GM18526 (cell line): ENCODE data around the gene GRIP2.

Experiments used
- POLR2A ChIP-seq: IDR thresholded peaks from 3 replicates; pipeline ENCODE4 v1.6.1; 2011; ENCODE audit not compliant: insufficient read length; ENCODE audit errors: extremely low read depth

Gene GRIP2

DNA sequence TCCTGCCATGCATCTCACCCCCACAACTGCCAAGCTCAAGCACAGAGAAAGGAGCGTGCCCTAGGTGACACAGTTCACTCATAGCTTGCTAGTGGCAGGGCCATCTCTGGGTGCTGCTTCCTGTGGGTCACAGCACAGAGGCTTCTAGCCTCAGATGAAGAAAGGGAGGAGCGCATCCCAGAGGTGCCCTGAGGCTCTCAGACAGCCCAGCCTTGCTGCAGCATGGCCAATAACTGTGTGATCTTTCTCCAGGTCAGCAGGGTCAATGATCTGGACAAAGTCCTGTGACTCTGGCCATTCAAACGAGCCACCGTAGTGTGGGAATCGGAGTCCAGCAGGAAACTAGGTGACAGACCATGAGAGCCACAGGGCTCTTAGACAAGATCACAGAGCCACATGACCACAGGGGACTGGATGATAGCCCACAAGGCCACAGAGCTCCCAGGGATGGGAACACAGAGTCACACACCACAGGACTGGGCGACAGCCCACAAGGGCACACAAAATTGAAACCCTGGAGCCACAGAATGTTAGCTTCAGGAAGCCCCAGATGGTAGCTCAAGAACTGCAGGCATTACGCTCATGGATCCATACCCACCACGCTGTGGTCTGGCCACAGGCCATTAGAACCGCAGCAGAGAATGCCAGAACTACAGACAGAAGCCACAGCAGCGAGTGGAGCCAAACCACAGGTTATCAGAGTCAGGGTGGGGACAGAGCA lies 25.9 kb upstream of the GRIP2 start:
- TF ChIP-seq POLR2A: no peak

DNA sequence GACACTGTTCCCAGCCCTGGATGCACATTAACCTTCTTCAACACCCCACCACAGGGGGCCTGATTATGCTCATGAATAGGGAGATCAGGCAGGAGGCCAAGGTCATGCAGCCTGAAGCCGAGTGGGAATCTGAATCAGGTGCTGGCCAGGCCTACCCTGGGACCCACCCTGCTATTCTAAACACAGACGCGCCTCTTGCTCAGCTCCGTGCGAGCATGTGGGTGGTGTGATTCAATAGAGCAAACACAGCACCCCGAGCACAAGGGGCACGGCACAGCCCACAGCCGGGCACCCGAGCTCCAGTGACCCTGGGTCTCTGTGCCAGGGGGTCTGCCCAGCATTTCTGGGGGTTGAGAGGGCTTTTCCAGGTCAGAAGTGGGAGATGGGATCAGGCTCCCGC lies 24.6 kb upstream of the GRIP2 start:
- TF ChIP-seq POLR2A: no peak

DNA sequence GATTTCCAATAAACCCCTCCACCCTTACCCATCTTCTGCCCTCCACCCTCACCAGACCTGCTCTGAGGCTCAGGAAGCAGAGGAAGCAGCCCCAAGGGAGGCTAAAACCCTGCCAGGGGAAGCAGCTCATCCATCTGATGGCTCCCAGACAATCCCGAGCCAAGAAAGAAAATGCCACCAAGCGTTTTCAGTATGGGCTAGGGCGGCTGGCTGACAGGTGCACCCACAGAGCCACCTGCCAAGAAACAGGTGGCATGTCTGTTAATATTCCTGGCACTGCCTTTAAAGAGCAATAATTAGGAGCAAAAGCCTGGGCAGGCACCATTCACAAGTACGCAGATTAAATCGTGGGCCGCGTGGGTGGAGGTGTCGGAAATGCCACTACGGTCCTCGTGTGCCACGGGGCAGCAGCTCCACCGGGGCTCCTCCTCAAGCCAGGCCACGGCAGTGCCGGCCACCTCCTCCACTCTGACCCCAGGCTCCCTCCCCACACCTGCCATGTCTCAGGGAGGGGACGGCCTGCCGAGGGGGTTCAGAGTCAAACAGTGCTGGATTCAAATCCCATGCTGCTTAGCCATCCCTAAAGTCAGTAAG lies 23.9 kb upstream of the GRIP2 start:
- no peak for TF ChIP-seq POLR2A

DNA sequence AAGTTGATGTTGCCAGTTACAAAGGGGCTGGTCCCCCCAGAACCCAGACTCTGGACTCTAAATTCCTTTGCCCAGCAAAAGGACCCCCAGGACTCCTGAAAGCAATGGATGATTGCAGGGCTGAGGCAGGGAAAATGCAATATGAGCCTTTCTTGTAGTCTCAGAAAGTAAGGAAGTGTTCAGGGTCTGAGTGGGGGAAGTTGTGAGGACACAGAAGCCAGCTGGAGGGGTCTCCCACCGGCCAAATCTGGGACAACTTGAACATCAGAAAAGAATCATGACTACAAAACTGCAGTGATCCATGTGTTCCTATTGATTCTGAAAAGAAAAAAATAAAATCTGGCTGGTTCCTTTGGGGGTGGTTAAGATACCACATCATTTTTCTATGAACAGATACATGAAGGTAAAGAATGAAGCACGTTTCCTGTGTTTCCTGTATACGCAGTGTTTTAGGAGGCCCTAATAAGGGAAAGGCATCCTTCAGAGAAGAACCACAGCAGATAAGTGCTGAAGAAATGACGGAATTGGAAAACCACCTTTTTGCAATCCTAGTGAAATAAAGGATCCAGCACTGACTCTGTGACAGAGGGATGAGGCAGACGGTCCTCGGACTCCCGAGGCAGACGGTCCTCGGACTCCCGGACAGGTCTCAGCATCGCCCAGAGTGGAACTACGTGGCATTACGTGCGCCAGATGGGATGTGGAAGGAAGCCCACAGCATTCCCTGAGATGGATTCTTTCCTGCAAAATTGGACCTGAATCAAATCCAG lies 22.2 kb upstream of the GRIP2 start:
- no peak for TF ChIP-seq POLR2A

DNA sequence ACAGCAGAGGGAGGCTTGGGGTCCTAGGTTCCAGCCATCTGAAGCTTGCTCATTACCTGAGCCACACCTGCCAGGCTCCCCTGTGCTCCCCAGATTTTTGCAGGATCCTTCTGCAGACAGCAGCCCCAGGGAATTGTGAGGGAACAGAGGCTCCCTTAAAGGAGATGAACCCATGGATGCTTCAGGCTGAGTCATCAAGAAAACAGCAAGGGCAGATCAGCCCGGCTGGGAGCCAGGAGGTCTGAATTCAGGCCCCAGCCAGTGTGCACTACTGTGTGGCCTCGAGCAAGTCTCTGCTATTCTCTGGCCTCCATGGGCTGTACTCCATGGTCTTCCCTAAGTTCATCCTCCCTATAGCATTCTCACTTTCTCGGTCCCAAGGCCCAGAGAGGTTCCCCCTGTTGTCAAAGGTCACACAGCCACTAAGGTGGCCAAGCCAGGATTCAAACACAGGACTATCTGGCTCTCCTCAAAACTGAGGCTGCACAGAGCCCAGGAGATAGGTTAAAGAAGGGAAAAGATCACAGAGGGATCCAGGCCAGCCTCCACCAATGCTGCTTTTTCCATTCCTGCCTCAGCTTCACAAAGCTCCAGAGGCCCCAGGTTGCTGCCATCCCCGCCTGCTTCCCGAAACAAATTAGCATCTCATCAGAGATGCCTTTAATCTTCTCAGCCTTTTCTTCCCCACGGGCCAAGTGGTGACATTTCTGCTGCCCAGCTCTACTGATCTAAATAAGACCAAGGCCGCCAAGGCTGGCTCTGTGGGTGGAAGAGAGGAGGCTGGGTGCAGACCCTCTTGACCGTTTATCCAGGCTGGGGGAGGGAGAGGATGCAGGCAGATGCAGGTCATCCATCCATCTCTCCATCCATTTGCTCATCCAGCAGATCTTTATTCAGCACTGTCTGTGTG lies 21.2 kb upstream of the GRIP2 start:
- no peak for TF ChIP-seq POLR2A

DNA sequence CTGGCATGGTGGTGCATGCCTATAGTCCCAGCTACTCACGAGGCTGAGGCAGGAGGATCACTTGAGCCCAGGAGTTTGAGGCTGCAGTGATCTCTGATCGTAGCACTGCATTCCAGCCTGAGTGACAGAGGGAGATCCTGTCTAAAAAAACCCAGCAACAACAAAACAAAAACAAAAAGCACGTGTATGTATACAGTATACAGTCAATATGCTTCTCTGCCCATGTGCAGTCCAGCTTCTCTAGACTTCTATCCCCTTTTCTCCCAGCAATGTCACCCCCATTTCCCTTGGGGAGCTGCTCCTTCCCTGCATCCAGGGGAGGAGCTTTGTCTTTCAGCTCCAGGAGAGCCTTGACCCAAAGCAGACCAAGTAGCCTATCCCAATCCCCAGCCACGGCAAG lies 20.0 kb upstream of the GRIP2 start:
- TF ChIP-seq POLR2A: no peak

DNA sequence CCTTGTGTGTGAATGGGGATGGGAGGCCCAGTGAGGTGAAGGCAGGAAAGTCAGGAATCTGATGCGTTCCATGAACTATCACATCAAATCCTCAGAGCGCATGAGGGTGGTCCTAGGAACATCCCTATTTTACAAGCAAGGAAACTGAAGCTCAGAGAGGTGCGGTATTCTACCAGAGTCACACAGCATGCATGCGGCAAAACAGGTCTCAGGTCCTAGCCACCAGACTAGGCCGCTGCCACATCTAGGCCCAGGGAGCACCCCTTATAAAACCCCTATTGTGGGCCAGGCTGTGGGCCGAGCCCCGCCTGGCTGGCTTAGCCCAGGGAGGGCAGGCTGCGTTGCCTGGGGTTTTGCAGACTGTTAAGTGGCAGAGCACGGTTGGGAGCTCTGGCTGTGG lies 17.9 kb upstream of the GRIP2 start:
- TF ChIP-seq POLR2A: no peak

DNA sequence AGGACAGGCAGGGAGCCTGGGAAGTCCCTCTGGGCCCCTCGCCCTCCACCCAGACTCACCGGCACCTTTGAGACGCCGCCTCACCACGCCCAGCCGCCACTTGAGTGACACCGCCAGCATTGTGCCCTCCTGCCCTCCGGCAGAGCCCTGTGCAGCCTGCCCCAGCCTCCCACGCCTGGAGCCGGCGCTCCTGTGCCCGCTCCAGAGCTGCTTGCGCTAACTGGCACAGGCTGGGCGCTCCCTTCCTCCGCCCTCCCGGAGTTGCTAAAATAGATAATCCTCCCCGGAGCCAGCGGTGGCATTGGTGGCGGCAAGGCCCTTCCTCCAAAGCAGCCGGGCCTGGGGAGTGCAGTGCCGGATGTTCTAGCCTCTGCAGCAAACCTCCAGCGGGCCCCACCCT lies 15.7 kb upstream of the GRIP2 start:
- TF ChIP-seq POLR2A: no peak

DNA sequence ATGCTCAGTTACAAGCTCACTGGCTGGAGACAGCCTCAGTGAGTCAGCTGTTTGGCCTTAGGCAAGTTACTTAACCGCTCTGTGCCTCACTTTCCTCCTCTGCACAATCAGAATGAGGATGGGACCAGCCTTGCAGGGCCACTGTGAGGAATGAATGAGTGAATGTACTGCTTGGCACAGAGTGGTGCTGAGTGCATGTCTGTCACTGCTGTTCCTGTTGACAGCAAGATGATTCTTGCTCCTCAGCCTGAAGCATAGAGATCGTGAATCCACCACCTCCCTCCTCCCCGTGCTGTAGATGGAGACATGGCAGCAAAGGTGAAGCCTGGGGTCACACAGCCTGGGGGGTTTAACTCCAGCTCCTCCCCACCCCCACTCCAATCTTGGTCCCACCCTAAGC lies 14.6 kb upstream of the GRIP2 start:
- TF ChIP-seq POLR2A: no peak

DNA sequence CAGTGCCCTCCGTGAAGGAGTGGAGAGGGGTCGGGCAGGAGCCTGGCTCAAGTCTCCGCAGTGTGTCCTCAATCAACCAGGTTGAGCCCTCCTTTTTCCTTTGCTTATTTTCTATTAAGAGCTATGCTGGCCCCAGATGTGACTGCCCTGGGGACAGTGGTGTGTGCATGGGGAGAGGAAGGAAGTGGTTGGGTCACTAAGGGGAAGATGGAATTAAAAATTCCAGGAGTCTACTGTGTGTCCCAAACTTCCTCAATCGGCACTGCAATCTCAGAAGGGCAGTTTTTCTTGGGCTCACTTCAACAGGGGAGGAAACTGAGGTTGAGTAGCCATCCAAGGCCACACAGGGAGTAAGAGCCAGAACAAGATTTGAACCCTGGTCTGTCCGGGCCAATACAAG lies 13.7 kb upstream of the GRIP2 start:
- no peak for TF ChIP-seq POLR2A

DNA sequence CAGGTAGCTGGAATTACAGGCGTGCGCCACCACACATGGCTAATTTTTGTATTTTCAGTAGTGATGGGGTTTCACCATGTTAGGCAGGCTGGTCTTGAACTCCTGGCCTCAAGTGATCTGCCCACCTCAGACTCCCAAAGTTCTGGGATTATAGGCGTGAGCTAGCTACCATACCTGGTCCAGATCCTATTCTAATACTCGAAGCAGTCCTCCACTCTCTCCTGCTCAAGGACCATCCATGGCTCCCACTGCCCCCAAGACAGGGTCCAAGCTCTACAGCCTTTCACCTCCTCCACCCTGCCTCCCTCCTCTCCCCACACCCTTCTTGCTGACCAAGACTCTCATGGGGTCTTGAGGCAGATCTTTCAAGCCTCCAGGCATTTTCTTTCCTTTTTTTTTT lies 12.6 kb upstream of the GRIP2 start:
- no peak for TF ChIP-seq POLR2A

DNA sequence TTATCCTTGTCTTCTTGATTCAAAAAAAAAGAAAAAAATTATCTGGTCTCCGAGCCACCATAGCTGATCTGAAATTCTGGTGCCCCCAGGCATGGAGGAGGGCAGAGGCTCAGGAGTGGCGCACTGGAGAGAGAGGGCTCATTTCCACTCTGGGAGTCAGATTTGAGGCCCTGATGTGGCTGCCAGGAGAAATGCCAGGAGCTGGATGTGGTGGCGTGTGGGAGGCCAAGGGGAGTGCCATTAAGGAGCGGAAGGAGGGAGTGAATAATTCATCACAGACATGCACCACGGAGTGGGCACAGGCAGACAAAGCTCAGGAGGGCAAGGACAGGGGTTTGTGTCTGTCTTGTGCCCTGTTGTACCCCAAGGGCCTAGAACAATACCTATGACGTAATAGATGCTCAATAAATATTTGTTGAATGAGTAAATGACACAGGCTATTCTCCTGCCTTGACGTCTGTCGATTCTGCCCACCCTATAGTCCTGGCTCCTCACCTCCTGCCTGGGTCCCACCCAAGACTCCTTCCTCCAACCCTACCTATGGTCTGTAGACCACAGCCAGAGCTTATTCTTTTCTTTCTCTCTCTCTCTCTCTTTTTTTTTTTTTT lies 12.0 kb upstream of the GRIP2 start:
- no peak for TF ChIP-seq POLR2A

DNA sequence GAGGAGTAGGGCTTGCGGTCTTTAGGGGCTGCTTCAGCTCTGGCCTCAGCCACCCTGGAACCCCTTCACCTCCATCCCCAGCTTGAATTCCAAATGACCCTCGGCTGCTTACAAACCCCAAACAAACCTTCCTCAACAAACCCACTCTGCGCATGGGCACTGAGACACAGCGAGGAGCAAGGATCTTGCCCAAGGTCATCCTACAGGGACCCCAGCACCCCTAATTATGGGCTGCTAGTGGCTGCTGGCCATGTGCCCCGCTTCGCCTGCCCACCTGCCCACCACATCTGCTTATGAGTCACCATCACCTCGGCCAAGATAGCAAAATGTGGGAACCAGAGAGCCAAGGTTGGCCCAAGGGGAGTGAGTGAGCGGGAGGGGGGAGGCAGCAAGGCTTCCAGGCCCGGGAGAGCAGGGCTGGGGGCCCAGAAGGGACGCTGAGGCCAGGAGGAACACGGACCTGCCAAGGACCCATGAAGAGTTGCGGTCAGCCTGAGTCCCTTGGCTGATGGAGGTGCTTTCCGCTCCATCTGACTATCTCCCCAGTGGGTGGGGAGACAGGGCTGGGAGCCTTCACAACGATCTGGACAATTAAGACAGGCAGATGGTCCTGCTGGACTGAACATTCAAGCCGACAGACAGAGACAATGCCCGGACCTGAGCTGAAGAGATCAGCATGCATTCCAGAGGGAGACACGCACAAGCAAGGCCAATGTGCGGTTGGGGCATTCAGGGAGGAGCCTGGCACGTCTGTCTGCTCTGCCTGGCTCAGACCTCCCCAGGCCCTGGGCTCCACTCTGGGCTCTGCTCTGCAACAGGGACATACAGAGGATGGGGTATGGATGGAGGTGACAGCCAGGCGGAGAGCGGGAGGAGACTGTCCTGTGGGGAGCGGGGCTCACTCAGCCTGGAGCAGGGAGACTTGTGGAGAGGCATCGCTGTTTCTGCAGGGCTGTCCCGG lies 10.8 kb upstream of the GRIP2 start:
- no peak for TF ChIP-seq POLR2A

DNA sequence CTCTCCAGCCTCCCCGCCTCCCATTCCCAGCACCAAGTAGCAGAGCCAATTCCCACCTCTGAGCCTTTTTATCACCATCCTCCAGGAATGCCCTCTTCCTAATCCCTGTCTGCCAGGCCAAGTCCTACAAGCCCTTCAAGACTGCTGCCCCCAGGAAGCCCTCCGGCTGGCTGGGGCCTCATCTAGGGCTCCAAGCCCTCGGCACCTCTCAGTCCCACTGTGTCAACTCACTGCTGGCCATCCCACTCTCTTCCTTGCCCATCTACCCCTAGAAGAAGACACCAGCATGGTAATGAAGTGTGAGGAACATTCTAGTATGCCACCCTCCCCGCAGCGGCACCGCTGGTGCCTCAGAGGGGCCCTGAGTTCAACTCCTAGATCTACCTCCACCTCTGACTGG lies 10.0 kb upstream of the GRIP2 start:
- TF ChIP-seq POLR2A: no peak
